Activated naive CD4-positive, alpha-beta T cell treated with Interleukin-2 at 50 U/mL for 16 hours (primary cell): ENCODE results near the gene TRIP13.

Source experiments
- DNase-seq: peaks from one replicate; pipeline ENCODE4 v3.0.0-alpha.2; 2020

The TRIP13 gene

DNA sequence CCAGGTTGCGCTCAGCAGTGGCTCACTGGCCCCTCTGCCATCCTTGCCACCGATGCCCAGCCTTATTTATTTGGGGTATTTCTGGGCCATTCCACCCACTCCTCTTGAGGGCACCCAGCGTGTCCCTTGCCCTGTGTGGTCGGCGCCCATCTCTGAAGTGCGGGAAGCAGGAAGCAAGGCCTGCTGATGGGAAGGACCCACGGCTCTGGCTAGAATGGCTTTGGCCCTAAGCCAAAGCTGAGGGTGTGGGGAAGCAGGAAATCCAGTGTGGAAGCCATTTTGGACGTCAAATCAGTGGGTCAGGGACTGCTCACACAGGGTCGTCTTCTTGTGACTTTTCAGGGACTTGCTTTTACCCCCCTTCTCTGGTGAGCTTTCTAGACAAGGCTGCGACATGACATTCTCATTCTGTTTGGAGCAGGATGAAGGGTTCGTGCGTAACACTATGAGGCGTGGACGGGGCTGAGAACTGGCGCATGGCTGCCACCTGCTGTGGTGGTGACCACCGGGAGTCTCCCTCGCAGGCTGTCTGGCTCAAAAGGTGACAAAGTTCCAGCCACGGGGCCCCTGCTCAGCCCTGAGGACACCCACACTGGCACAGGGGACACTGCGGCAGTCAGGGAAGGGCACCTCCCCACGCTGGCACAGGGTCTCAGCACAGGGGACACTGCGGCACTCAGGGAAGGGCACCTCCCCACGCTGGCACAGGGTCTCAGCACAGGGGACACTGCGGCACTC is 65.2 kb downstream of the TRIP13 start:
- DNase-seq = no peak

GRCh38 chr5:958701-959571 is 66.3 kb downstream of the TRIP13 start:
- no peak for DNase-seq

DNA sequence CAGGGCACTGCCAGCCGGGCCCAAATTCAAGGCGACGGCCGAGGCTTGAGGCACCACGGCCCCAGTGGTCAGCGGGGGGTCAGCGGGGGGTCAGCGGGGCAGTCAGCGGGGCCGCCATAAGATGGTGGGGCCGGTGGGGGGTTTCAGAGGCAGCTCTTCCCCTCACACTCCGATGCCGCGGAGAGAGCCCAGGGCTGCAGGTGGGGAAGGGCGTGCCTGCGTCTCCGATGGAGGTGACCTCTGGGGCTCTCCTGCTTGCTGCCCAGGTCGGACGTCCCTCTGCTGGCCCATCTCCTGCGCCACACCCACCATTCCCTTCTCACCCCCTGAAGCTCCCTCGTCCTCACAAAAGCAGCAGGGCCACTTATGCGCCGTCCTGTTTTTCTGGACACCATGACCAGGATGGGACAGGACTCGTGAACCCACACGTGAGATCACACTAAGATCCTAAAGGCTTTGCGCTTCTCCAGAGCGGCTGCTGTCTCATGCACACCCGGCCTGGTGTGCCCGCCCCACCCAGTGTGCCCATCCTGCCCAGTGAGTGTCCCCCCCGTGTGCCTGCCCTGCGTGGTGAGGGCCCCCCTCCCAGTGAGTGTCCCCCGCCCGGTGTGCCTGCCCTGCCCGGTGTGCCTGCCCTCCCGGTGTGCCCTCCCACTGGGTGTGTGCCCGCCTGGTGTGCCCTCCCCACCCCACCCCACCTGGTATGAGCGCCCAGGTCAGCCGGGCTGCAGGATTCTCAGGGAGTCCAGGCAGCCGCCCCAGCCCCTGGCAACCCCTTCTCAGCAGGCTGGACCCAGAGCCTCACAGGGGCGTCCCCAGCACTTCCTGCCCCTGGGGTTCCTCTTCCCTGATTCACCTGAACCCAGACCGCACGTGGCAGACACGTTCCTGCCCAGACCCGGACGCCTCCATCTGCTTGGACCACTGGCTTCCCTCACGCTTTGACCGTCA is 67.2 kb downstream of the TRIP13 start:
- DNase-seq = no peak

GRCh38 chr5:960551-960950 is 67.9 kb downstream of the TRIP13 start:
- DNase-seq = no peak

GRCh38 chr5:961002-961710 is 68.5 kb downstream of the TRIP13 start:
- no peak for DNase-seq

- no peak for DNase-seq
These were observed 69.1 kb downstream of the TRIP13 start for GRCh38 chr5:961711-962240.

- no peak for DNase-seq
These were observed 69.7 kb downstream of the TRIP13 start for GRCh38 chr5:962386-962785.

- no peak for DNase-seq
These were observed 70.1 kb downstream of the TRIP13 start for GRCh38 chr5:962801-963200.

DNA sequence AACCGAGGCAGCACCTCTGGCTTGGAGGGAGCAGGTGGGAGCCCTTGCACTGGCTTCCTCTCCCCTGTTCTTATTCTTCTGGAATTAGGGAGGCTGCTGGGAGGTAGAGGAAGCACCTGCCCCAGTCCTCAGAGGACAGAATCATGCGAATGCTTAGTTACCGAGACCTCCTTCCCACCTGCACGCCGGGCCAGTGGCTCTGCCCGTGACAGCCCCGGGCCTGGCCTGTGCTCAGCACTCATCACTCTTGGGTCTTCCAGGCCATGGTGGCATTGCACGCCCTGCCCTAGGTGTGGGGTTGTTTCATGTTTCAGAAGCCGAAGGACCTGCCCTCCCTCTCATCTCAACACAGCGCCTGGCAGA is 70.6 kb downstream of the TRIP13 start:
- no peak for DNase-seq

- DNase-seq = no peak
These were observed 71.2 kb downstream of the TRIP13 start for GRCh38 chr5:963673-964531.

GRCh38 chr5:964821-965220 is 72.1 kb downstream of the TRIP13 start:
- no peak for DNase-seq

DNA sequence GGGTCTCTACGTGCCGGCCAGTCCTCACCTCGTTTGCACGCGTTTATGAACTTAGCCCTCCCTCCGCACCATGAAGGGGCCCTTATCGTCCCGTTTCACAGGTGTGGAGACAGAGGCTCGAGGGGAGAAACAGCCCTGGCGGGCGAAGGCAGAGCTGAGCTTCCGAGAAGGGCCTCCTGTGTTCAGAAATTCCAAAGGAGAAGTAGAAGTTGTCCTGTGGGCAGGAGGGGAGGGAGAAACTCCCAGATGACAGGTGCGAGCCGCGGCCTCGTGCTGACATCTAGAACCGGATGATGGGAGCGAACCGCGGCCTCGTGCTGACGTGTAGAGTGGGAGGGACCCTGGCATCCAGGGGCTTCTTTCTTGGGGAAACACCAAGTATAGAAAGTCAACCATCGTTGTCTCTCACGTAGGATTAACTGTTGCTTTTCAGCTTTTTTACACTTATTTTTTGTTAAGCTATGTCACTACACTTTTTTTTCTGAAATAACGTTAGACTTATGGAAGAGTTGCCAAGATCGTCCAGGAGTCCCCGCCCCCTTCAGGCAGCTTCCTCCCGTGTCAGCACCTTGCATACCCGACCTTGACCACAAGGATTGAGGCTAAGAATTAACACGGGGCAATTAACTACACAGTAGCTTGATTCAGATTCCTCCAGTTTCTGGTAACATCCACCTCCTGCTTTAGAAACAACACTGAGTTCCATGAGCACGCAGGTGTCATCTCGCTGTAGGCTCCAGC is 73.1 kb downstream of the TRIP13 start:
- DNase-seq = no peak

- no peak for DNase-seq
These were observed 73.6 kb downstream of the TRIP13 start for GRCh38 chr5:966345-966710.

- no peak for DNase-seq
These were observed 74.3 kb downstream of the TRIP13 start for GRCh38 chr5:966941-967340.
